ENCODE results near the gene CRADD.

DNA sequence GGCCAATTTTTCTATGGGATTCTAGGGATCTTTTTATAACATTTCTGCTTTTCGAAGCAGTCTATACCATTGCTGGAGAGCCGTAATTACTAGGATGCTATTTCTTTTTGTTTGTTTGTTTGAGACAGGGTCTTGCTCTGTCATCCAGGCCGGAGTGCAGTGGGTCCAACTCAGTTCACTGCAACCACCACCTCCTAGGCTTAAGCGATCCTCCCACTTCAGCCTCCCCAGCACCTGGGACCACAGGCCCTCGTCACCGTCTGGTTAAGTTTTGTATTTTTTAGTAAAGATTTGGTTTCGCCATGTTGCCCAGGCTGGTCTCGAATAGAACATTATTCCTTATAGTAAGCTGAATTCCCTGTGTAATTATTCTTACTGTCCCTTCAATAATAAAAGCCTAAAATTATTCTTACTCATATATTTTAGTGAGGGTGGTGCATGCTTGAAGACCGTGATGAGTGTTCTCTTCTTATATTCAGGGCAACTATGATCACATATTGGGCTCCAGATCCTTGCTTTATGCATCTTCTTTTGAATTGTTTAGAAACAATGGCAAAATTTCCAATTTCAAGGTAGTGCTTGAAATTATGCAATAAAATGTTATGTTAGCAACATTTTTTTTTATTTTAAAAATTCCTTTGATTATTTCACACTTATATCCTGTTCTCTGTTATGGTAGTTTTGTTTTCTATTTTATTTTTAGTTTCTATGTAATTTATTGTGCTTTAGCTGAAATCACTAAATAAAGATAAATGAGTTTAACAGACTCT is 66.2 kb downstream of the CRADD start:
- no peak for TF ChIP-seq STAT1 (conservative IDR thresholded peaks at IDR 0.05)
- no peak for TF ChIP-seq ZBTB11 (CRISPR knock-in tag; IDR thresholded peaks at IDR 0.05)
- no peak for TF ChIP-seq CBFB (IDR thresholded peaks at IDR 0.05; ENCODE audit: low read depth)
- TF ChIP-seq ZNF384 (IDR thresholded peaks at IDR 0.05; ENCODE audit: borderline replicate concordance, low read depth, low read length): no peak
- no peak for TF ChIP-seq POLR2AphosphoS5 (IDR thresholded peaks at IDR 0.05; ENCODE audit: low read length)
- no peak for TF ChIP-seq EGR1 (IDR thresholded peaks at IDR 0.05; ENCODE audit: borderline replicate concordance in 1 of 2, low read depth in 2 of 2, low read length in 2 of 2)
- no peak for TF ChIP-seq KAT2A (conservative IDR thresholded peaks at IDR 0.05; ENCODE audit: control insufficient read depth, low read depth, low read length)
- TF ChIP-seq, protein P1, sequence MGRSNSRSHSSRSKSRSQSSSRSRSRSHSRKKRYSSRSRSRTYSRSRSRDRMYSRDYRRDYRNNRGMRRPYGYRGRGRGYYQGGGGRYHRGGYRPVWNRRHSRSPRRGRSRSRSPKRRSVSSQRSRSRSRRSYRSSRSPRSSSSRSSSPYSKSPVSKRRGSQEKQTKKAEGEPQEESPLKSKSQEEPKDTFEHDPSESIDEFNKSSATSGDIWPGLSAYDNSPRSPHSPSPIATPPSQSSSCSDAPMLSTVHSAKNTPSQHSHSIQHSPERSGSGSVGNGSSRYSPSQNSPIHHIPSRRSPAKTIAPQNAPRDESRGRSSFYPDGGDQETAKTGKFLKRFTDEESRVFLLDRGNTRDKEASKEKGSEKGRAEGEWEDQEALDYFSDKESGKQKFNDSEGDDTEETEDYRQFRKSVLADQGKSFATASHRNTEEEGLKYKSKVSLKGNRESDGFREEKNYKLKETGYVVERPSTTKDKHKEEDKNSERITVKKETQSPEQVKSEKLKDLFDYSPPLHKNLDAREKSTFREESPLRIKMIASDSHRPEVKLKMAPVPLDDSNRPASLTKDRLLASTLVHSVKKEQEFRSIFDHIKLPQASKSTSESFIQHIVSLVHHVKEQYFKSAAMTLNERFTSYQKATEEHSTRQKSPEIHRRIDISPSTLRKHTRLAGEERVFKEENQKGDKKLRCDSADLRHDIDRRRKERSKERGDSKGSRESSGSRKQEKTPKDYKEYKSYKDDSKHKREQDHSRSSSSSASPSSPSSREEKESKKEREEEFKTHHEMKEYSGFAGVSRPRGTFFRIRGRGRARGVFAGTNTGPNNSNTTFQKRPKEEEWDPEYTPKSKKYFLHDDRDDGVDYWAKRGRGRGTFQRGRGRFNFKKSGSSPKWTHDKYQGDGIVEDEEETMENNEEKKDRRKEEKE (IDR thresholded peaks at IDR 0.05): no peak
- no peak for TF ChIP-seq POLR2AphosphoS2 (IDR thresholded peaks at IDR 0.05; ENCODE audit: low read depth, low read length)

Measured in GM12878 (cell line).